Adrenal gland (tissue), 12 donors: ENCODE results near the gene FKBP10. TPM values are rescaled to one million over a fixed set of nuclear protein-coding genes. Genes with fewer than 3 reads are reported as not detected.

Experiments used
- DNase-seq, 7 donors: peaks; one replicate each; pipeline ENCODE4 v3.0.0-alpha.2; 2019 to 2020
- H3K27ac ChIP-seq, 5 donors: fragments of 200-600 bp; sonication (generic) in 4 of 5; 1 replicate in 3 of 5; 2 replicates in 2 of 5; pipeline versions ENCODE4 v1.5.1 to v1.8.0; 2016 to 2020; ENCODE audit warnings: mild to moderate bottlenecking in 1 of 5
- H3K27me3 ChIP-seq: fragments of 200-600 bp; 2 replicates; pipeline ENCODE4 v1.8.0; 2021
- H3K36me3 ChIP-seq, 2 donors: fragments of 200-600 bp; replicated peaks in 1 of 2; 1 replicate in 1 of 2; 2 replicates in 1 of 2; pipeline versions ENCODE4 v1.5.1 to v1.8.0; 2018 to 2022
- H3K4me1 ChIP-seq, 2 donors: fragments of 200-600 bp; replicated peaks in 1 of 2; 1 replicate in 1 of 2; 2 replicates in 1 of 2; pipeline versions ENCODE4 v1.5.1 to v1.8.0; 2018 to 2021
- H3K4me3 ChIP-seq, 4 donors: fragments of 200-600 bp; sonication (generic) in 3 of 4; one replicate each; pipeline ENCODE4 v1.5.1; 2016 to 2018
- H3K9me3 ChIP-seq, 3 donors: fragments of 200-600 bp; sonication (generic) in 1 of 3; replicated peaks in 1 of 3; 1 replicate in 2 of 3; 2 replicates in 1 of 3; pipeline versions ENCODE4 v1.5.1 to v1.8.0; 2016 to 2021
- CTCF ChIP-seq, 6 experiments: fragments of 450-650 bp in 4 of 6; fragments of 200-600 bp in 2 of 6; sonication (generic) in 1 of 6; IDR thresholded peaks; 1 replicate in 5 of 6; 2 replicates in 1 of 6; pipeline versions ENCODE4 v1.5.1 to v1.8.0; 2016 to 2021; ENCODE audit warnings: antibody characterized with exemption in 6 of 6, mild to moderate bottlenecking in 2 of 6, moderate library complexity in 1 of 6
- POLR2A ChIP-seq, 2 donors: fragments of 450-650 bp; IDR thresholded peaks; one replicate each; pipeline ENCODE4 v1.6.1; 2017; ENCODE audit warnings: antibody characterized with exemption in 2 of 2, mild to moderate bottlenecking in 2 of 2, moderate library complexity in 1 of 2
- WGBS, 4 donors: extraction: QIAGEN DNeasy Blood & Tissue Kit in 2 of 4; methylation state at CpG; one replicate each; pipeline versions ENCODE4 v1.1.5 to v1.1.7; 2013 to 2017; 5-methylcytosine and 5-hydroxymethylcytosine counted together
- intact Hi-C, 2 donors: fragments of 100-400 bp; cut with DNase I; formaldehyde crosslinking; loops; one replicate each; pipeline versions ENCODE4 v1.14.1 to v1.15.0; 2022 to 2023
- polyA plus RNA-seq, 3 donors: library from polyadenylated mRNA; stranded (reverse); fragments of 200-250 nt in 2 of 3; fragments of 350-450 nt in 1 of 3; fragmentation: Illumina TruSeq in 1 of 3; extraction: RNeasy Lipid Tissue Mini Kit (QIAGEN cat#74804) in 1 of 3; gene quantifications; one replicate each; pipeline ENCODE4 v1.2.3, GENCODE V29; 2013 to 2014
- total RNA-seq, 9 donors: library from RNA; depleted of rRNA in 4 of 9; stranded (reverse); fragments of >200 nt in 4 of 9; fragments of 120-200 nt in 1 of 9; fragmentation: NEBNext Ultra II Directional in 1 of 9; extraction: Animal tissue kit (Norgen Biotek cat#: 25700) in 1 of 9; gene quantifications; one replicate each; pipeline versions ENCODE4 v1.1.0 to v1.2.4, GENCODE V29; 2013 to 2023
- donor health status: healthy with polysubstance abuse.
- donor health status: Bipolar disorder and iron deficiency.
- donor health status: DM: yes; HTN: yes; CAD: no.
- donor health status: DM: no; HTN: no; CAD: no.
- donor health status: DM: no; HTN: no; CAD: no.
- donor health status: DM: yes; HTN: yes; CAD: no.

FKBP10 gene
- total and polyA plus RNA-seq, 12 donors, result 28.4 to 244 (median 88.4) TPM

- no peak for DNase-seq
- 63 to 80% (median 69%) methylated on average over 7 to 14 of the region's 14 CpGs for WGBS, 4 donors
- Histone ChIP-seq H3K9me3 (no peaks in the 10 kb centered on the region), H3K27me3 (no peaks in the 10 kb centered on the region), H3K4me1 (peaks cover 0 to 15% of the 10 kb centered on the region in 2 donors), H3K27ac (peak overlapping the region in 3 of 5 donors; percentile 26 to 86 (median 63)), H3K4me3 (no peak overlapping the region), H3K36me3 (no peaks in the 10 kb centered on the region)
- TF ChIP-seq POLR2A (IDR thresholded peaks at IDR 0.05) (no peak), CTCF (IDR thresholded peaks at IDR 0.05) (no peak)
- intact Hi-C loops, result no loop called here
Measured at GRCh38 chr17:41793784-41794539, 18.8 kb upstream of the FKBP10 start.

GRCh38 chr17:41794540-41794975, 18.2 kb upstream of the FKBP10 start:
- no peak for DNase-seq
- Histone ChIP-seq H3K4me3 (no peak overlapping the region), H3K36me3 (no peaks in the 10 kb centered on the region), H3K27me3 (no peaks in the 10 kb centered on the region), H3K9me3 (no peaks in the 10 kb centered on the region), H3K27ac (peak overlapping the region in 1 of 5 donors; percentile 52), H3K4me1 (peaks cover 0 to 15% of the 10 kb centered on the region in 2 donors)
- 80 to 92% (median 88%) methylated on average over 5 of the region's 5 CpGs for WGBS, 4 donors
- TF ChIP-seq CTCF (IDR thresholded peaks at IDR 0.05) (no peak), POLR2A (IDR thresholded peaks at IDR 0.05) (no peak)
- intact Hi-C loops, result no loop called here

GRCh38 chr17:41796121-41796895, 16.5 kb upstream of the FKBP10 start:
- TF ChIP-seq POLR2A (IDR thresholded peaks at IDR 0.05) (no peak), CTCF (IDR thresholded peaks at IDR 0.05) (no peak)
- no peak for DNase-seq
- WGBS, 4 donors, result 80 to 93% (median 91%) methylated on average over 9 to 10 of the region's 10 CpGs
- intact Hi-C loops, result no loop called here
- H3K27me3 ChIP-seq, result no peaks in the 10 kb centered on the region
- H3K4me3 ChIP-seq, result no peak overlapping the region
- H3K27ac ChIP-seq, result no peak overlapping the region
- H3K9me3 ChIP-seq, result no peaks in the 10 kb centered on the region
- peaks cover 0 to 23% of the 10 kb centered on the region in 2 donors for H3K4me1 ChIP-seq
- H3K36me3 ChIP-seq, result no peaks in the 10 kb centered on the region

GRCh38 chr17:41797377-41797776, 15.4 kb upstream of the FKBP10 start:
- TF ChIP-seq POLR2A (IDR thresholded peaks at IDR 0.05), result no peak
- TF ChIP-seq CTCF (IDR thresholded peaks at IDR 0.05), result no peak
- Histone ChIP-seq H3K9me3 (no peaks in the 10 kb centered on the region), H3K4me3 (no peak overlapping the region), H3K27ac (no peak overlapping the region), H3K36me3 (no peaks in the 10 kb centered on the region), H3K27me3 (no peaks in the 10 kb centered on the region), H3K4me1 (peaks cover 0 to 23% of the 10 kb centered on the region in 2 donors)
- WGBS, 4 donors, result 89 to 93% (median 90%) methylated on average over 3 of the region's 3 CpGs
- no peak for DNase-seq
- intact Hi-C loops, result no loop called here
